ENCODE results near the gene FERMT1. TPM values are rescaled to one million over a fixed set of nuclear protein-coding genes. Genes with fewer than 3 reads are reported as not detected.

FERMT1 gene
- total and polyA plus RNA-seq, 2 of the 13 experiments (the other 11 are each of a cell fraction or from before 2014, with no cell fraction given): 15.8 to 29.5 TPM

DNA sequence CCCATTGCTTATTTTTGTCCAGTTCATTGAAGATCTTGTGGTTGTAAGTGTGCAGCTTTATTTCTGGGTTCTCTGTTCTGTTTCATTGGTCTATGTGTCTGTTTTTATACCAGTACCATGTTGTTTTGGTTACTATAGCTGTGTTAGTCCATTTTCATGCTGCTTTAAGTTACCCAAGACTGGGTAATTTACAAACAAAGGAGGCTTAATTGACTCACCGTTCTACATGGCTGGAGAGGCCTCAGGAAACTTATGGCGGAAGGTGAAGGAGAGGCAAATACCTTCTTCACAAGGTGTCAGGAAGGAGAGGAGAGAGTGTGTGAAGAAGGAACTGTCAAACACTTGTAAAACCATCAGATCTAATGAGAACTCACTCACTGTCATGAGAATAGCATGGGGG lies 29.9 kb upstream of the FERMT1 start:
- Histone ChIP-seq H3K4me2 (ENCODE audit: low read depth, low read length) (no peak overlapping the region), H3K27ac (ENCODE audit: extremely low read length, insufficient read depth, low read length) (no peak overlapping the region), H3K4me3 (replicated peaks in 1 of 3; ENCODE audit: insufficient read depth in 1 of 3, low read depth in 2 of 3, low read length in 3 of 3) (no peak overlapping the region), H3K36me3 (replicated peaks in 1 of 2; ENCODE audit: control insufficient read depth in 1 of 2, insufficient read depth in 2 of 2, low read length in 2 of 2) (no peaks in the 10 kb centered on the region), H3K27me3 (ENCODE audit: control insufficient read depth in 1 of 2, insufficient read depth in 2 of 2, low read length in 2 of 2) (no peaks in the 10 kb centered on the region), H3K4me1 (ENCODE audit: insufficient read depth, low read length) (no peaks in the 10 kb centered on the region), H3K79me2 (ENCODE audit: insufficient read depth, low read length) (no peaks in the 10 kb centered on the region), H4K20me1 (ENCODE audit: insufficient read depth, low read length) (no peaks in the 10 kb centered on the region), H3K9ac (ENCODE audit: insufficient read depth, low read depth, low read length) (no peak overlapping the region), H3K9me3 (ENCODE audit: low read length) (peaks cover 24% of the 10 kb centered on the region), H2AFZ (ENCODE audit: low read length) (no peak overlapping the region)
- FAIRE-seq: no peak
- intact Hi-C loops (cut with micrococcal nuclease; ENCODE audit: unreplicated experiment) (no loop called here), in situ Hi-C loops (cut with HindIII; ENCODE audit: extremely low pct_ligation_motif_present, low pct_unique_long_range_greater_than_20kb) (no loop called here)
- CTCF ChIA-PET (ENCODE audit: low intra/inter-chr PET ratio, low total read pairs): no interaction called here
- no peak for ATAC-seq
- POLR2A ChIA-PET: no interaction called here
- no peak for TF ChIP-seq ARHGAP35 (CRISPR knock-in tag; IDR thresholded peaks at IDR 0.05; ENCODE audit: borderline replicate concordance)
- TF ChIP-seq ARID2 (CRISPR knock-in tag; IDR thresholded peaks at IDR 0.05; ENCODE audit: borderline replicate concordance): no peak
- TF ChIP-seq, protein P1, sequence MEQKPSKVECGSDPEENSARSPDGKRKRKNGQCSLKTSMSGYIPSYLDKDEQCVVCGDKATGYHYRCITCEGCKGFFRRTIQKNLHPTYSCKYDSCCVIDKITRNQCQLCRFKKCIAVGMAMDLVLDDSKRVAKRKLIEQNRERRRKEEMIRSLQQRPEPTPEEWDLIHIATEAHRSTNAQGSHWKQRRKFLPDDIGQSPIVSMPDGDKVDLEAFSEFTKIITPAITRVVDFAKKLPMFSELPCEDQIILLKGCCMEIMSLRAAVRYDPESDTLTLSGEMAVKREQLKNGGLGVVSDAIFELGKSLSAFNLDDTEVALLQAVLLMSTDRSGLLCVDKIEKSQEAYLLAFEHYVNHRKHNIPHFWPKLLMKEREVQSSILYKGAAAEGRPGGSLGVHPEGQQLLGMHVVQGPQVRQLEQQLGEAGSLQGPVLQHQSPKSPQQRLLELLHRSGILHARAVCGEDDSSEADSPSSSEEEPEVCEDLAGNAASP (CRISPR knock-in tag; IDR thresholded peaks at IDR 0.05; ENCODE audit: borderline replicate concordance): no peak
- TF ChIP-seq ZNF225 (CRISPR knock-in tag; IDR thresholded peaks at IDR 0.05): no peak
- no peak for TF ChIP-seq EEA1 (CRISPR knock-in tag; IDR thresholded peaks at IDR 0.05; ENCODE audit: borderline replicate concordance)
- TF ChIP-seq SOX6 (IDR thresholded peaks at IDR 0.05): no peak
- no peak for TF ChIP-seq SOX6 (CRISPR knock-in tag; IDR thresholded peaks at IDR 0.05)
- WGBS (ENCODE audit: low lambda C conversion rate): 28% methylated on average over 2 of the region's 2 CpGs
- BruUV-seq (replicated peaks): no TSS peak
- no peak for DNase-seq (ENCODE audit: low spot score)

DNA sequence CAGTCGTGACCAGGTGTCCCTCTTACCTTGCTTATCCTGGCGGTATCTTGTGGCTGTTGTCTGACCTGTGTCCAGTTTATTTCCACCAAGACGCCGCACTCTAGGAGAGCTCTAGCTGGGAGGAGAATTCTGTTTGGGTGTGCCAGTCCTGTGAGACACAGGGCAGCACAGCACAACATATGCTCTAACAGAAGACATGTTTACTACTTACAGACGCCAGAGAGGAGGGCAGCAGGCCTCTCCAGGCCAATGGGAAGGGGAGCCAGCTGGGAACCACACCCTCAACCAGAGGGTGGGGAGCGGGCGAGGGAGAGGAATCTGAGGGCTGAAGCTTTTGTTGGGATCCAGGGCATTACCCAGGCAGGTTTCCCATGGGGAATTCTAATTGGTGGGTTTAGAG lies 25.2 kb upstream of the FERMT1 start:
- in situ Hi-C loops (cut with HindIII; ENCODE audit: extremely low pct_ligation_motif_present, low pct_unique_long_range_greater_than_20kb) (loop anchor here (25.0 kb wide), 1 partner anchor 1139 kb away; no protein-coding TSS in a partner anchor), intact Hi-C loops (cut with micrococcal nuclease; ENCODE audit: unreplicated experiment) (loop anchor here (10.0 kb wide), 1 partner anchor 947 kb away; no protein-coding TSS in a partner anchor)
- CTCF ChIA-PET (ENCODE audit: low intra/inter-chr PET ratio, low total read pairs): no interaction called here
- H4K20me1 ChIP-seq (ENCODE audit: insufficient read depth, low read length): no peaks in the 10 kb centered on the region
- FAIRE-seq (no peak), DNase-seq (ENCODE audit: low spot score) (no peak), ATAC-seq (peak; percentile 48)
- H3K4me1 ChIP-seq (ENCODE audit: insufficient read depth, low read length): no peaks in the 10 kb centered on the region
- H3K4me3 ChIP-seq (replicated peaks in 1 of 3; ENCODE audit: insufficient read depth in 1 of 3, low read depth in 2 of 3, low read length in 3 of 3): no peak overlapping the region
- H3K9ac ChIP-seq (ENCODE audit: insufficient read depth, low read depth, low read length): no peak overlapping the region
- H3K27ac ChIP-seq (ENCODE audit: extremely low read length, insufficient read depth, low read length): no peak overlapping the region
- POLR2A ChIA-PET: no interaction called here
- no TSS peak for BruUV-seq (replicated peaks)
- H2AFZ ChIP-seq (ENCODE audit: low read length): no peak overlapping the region
- no peak overlapping the region for H3K4me2 ChIP-seq (ENCODE audit: low read depth, low read length)
- no peaks in the 10 kb centered on the region for H3K36me3 ChIP-seq (replicated peaks in 1 of 2; ENCODE audit: control insufficient read depth in 1 of 2, insufficient read depth in 2 of 2, low read length in 2 of 2)
- no peaks in the 10 kb centered on the region for H3K9me3 ChIP-seq (ENCODE audit: low read length)
- H3K27me3 ChIP-seq (ENCODE audit: control insufficient read depth in 1 of 2, insufficient read depth in 2 of 2, low read length in 2 of 2): no peaks in the 10 kb centered on the region
- 34% methylated on average over 7 of the region's 7 CpGs for WGBS (ENCODE audit: low lambda C conversion rate)
- H3K79me2 ChIP-seq (ENCODE audit: insufficient read depth, low read length): no peaks in the 10 kb centered on the region
- TF ChIP-seq, protein P2, sequence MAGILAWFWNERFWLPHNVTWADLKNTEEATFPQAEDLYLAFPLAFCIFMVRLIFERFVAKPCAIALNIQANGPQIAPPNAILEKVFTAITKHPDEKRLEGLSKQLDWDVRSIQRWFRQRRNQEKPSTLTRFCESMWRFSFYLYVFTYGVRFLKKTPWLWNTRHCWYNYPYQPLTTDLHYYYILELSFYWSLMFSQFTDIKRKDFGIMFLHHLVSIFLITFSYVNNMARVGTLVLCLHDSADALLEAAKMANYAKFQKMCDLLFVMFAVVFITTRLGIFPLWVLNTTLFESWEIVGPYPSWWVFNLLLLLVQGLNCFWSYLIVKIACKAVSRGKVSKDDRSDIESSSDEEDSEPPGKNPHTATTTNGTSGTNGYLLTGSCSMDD (CRISPR knock-in tag; IDR thresholded peaks at IDR 0.05): no peak
- TF ChIP-seq, protein P3, sequence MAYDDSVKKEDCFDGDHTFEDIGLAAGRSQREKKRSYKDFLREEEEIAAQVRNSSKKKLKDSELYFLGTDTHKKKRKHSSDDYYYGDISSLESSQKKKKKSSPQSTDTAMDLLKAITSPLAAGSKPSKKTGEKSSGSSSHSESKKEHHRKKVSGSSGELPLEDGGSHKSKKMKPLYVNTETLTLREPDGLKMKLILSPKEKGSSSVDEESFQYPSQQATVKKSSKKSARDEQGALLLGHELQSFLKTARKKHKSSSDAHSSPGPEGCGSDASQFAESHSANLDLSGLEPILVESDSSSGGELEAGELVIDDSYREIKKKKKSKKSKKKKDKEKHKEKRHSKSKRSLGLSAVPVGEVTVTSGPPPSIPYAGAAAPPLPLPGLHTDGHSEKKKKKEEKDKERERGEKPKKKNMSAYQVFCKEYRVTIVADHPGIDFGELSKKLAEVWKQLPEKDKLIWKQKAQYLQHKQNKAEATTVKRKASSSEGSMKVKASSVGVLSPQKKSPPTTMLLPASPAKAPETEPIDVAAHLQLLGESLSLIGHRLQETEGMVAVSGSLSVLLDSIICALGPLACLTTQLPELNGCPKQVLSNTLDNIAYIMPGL (CRISPR knock-in tag; IDR thresholded peaks at IDR 0.05; ENCODE audit: borderline replicate concordance in 1 of 2, low read depth in 1 of 2): no peak
- TF ChIP-seq ELF4 (CRISPR knock-in tag; IDR thresholded peaks at IDR 0.05; ENCODE audit: borderline replicate concordance) (no peak), KLF11 (CRISPR knock-in tag; IDR thresholded peaks at IDR 0.05) (no peak), TSC22D2 (CRISPR knock-in tag; IDR thresholded peaks at IDR 0.05; ENCODE audit: borderline replicate concordance) (no peak), ZNF232 (CRISPR knock-in tag; IDR thresholded peaks at IDR 0.05; ENCODE audit: borderline replicate concordance) (no peak)
